Measurements from ENCODE around the gene FIGN. TPM values are rescaled to one million over a fixed set of nuclear protein-coding genes. Genes with fewer than 3 reads are reported as not detected.

FIGN gene
- total and polyA plus RNA-seq, 2 of the 8 experiments (the other 6 are each of a cell fraction or from before 2014, with no cell fraction given): 5.0 to 22.8 TPM

- TF ChIP-seq, protein P1, sequence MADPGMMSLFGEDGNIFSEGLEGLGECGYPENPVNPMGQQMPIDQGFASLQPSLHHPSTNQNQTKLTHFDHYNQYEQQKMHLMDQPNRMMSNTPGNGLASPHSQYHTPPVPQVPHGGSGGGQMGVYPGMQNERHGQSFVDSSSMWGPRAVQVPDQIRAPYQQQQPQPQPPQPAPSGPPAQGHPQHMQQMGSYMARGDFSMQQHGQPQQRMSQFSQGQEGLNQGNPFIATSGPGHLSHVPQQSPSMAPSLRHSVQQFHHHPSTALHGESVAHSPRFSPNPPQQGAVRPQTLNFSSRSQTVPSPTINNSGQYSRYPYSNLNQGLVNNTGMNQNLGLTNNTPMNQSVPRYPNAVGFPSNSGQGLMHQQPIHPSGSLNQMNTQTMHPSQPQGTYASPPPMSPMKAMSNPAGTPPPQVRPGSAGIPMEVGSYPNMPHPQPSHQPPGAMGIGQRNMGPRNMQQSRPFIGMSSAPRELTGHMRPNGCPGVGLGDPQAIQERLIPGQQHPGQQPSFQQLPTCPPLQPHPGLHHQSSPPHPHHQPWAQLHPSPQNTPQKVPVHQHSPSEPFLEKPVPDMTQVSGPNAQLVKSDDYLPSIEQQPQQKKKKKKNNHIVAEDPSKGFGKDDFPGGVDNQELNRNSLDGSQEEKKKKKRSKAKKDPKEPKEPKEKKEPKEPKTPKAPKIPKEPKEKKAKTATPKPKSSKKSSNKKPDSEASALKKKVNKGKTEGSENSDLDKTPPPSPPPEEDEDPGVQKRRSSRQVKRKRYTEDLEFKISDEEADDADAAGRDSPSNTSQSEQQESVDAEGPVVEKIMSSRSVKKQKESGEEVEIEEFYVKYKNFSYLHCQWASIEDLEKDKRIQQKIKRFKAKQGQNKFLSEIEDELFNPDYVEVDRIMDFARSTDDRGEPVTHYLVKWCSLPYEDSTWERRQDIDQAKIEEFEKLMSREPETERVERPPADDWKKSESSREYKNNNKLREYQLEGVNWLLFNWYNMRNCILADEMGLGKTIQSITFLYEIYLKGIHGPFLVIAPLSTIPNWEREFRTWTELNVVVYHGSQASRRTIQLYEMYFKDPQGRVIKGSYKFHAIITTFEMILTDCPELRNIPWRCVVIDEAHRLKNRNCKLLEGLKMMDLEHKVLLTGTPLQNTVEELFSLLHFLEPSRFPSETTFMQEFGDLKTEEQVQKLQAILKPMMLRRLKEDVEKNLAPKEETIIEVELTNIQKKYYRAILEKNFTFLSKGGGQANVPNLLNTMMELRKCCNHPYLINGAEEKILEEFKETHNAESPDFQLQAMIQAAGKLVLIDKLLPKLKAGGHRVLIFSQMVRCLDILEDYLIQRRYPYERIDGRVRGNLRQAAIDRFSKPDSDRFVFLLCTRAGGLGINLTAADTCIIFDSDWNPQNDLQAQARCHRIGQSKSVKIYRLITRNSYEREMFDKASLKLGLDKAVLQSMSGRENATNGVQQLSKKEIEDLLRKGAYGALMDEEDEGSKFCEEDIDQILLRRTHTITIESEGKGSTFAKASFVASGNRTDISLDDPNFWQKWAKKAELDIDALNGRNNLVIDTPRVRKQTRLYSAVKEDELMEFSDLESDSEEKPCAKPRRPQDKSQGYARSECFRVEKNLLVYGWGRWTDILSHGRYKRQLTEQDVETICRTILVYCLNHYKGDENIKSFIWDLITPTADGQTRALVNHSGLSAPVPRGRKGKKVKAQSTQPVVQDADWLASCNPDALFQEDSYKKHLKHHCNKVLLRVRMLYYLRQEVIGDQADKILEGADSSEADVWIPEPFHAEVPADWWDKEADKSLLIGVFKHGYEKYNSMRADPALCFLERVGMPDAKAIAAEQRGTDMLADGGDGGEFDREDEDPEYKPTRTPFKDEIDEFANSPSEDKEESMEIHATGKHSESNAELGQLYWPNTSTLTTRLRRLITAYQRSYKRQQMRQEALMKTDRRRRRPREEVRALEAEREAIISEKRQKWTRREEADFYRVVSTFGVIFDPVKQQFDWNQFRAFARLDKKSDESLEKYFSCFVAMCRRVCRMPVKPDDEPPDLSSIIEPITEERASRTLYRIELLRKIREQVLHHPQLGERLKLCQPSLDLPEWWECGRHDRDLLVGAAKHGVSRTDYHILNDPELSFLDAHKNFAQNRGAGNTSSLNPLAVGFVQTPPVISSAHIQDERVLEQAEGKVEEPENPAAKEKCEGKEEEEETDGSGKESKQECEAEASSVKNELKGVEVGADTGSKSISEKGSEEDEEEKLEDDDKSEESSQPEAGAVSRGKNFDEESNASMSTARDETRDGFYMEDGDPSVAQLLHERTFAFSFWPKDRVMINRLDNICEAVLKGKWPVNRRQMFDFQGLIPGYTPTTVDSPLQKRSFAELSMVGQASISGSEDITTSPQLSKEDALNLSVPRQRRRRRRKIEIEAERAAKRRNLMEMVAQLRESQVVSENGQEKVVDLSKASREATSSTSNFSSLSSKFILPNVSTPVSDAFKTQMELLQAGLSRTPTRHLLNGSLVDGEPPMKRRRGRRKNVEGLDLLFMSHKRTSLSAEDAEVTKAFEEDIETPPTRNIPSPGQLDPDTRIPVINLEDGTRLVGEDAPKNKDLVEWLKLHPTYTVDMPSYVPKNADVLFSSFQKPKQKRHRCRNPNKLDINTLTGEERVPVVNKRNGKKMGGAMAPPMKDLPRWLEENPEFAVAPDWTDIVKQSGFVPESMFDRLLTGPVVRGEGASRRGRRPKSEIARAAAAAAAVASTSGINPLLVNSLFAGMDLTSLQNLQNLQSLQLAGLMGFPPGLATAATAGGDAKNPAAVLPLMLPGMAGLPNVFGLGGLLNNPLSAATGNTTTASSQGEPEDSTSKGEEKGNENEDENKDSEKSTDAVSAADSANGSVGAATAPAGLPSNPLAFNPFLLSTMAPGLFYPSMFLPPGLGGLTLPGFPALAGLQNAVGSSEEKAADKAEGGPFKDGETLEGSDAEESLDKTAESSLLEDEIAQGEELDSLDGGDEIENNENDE (IDR thresholded peaks at IDR 0.05; ENCODE audit: insufficient replicate concordance, low read length): no peak
Measured at GRCh38 chr2:163640542-163641193, 95.1 kb downstream of the FIGN start (continued).

Data from H1 (cell line).